GM18951 (cell line): ENCODE data around the gene ASB5.
"Not testable (repeated sequence)": the region's sequence is repeated elsewhere in the genome, so short reads cannot be mapped to it uniquely, and the experiment has no call there.

Source experiments
- POLR2A ChIP-seq: IDR thresholded peaks from 4 replicates; pipeline ENCODE4 v1.6.1; 2011; ENCODE audit warnings: mild to moderate bottlenecking; ENCODE audit not compliant: insufficient read length, insufficient read depth; ENCODE audit errors: extremely low read depth
- in situ Hi-C: fragments of 300-500 bp; cut with MboI; formaldehyde crosslinking; loops from one replicate; pipeline ENCODE4 v1.12.0; 2022; ENCODE audit warnings: low sequenced_read_pairs, mixed read lengths, inconsistent platforms; ENCODE audit not compliant: unreplicated experiment

ASB5 gene

GRCh38 chr4:176268963-176269362, at the start of gene ASB5:
TSS of gene ASB5 (minus strand) at chr4:176269222. CDS start at chr4:176269108, 114 bp downstream.
- no peak for TF ChIP-seq POLR2A
- in situ Hi-C loops: no loop called here

- in situ Hi-C loops: no loop called here
- no peak for TF ChIP-seq POLR2A
Measured at GRCh38 chr4:176313596-176314336, 44.7 kb upstream of the ASB5 start.

- in situ Hi-C loops: no loop called here
- TF ChIP-seq POLR2A: no peak
Measured at GRCh38 chr4:176309772-176310171, 40.8 kb upstream of the ASB5 start.

- no peak for TF ChIP-seq POLR2A
- in situ Hi-C loops: no loop called here
Measured at GRCh38 chr4:176309046-176309445, 40.0 kb upstream of the ASB5 start.

- in situ Hi-C loops: no loop called here
- TF ChIP-seq POLR2A: no peak
Measured at GRCh38 chr4:176308441-176308840, 39.4 kb upstream of the ASB5 start.

GRCh38 chr4:176307666-176307930, 38.6 kb upstream of the ASB5 start:
- in situ Hi-C loops: no loop called here
- no peak for TF ChIP-seq POLR2A

- no peak for TF ChIP-seq POLR2A
- in situ Hi-C loops: no loop called here
Measured at GRCh38 chr4:176306837-176307665, 38.0 kb upstream of the ASB5 start.

- in situ Hi-C loops: no loop called here
- TF ChIP-seq POLR2A: no peak
Measured at GRCh38 chr4:176303938-176304337, 34.9 kb upstream of the ASB5 start.

GRCh38 chr4:176302283-176303275, 33.6 kb upstream of the ASB5 start:
- TF ChIP-seq POLR2A: no peak
- in situ Hi-C loops: no loop called here

GRCh38 chr4:176300565-176300964, 31.5 kb upstream of the ASB5 start:
- in situ Hi-C loops: no loop called here
- no peak for TF ChIP-seq POLR2A

GRCh38 chr4:176300036-176300435, 31.0 kb upstream of the ASB5 start:
- in situ Hi-C loops: no loop called here
- no peak for TF ChIP-seq POLR2A

DNA sequence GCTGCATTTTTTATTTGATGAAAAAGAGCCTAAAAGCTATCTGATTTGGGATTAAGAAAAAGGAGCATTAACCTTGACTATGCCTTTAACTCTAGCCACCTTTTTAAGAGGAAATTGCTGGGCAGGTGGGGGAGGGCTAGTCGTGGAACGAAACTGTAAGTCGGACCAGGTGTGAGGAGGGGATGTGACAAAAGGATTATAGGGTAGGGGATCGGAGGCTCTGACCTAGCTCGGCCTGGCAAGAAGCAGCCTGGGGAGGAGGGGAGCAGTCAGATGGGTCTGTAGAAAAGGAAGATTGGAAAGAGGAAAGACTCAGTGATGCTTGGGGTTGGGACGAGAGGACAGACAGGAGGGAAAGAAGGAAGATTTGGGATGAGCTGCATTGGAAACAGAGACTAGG, 29.6 kb upstream of the ASB5 start:
- in situ Hi-C loops: no loop called here
- TF ChIP-seq POLR2A: no peak

DNA sequence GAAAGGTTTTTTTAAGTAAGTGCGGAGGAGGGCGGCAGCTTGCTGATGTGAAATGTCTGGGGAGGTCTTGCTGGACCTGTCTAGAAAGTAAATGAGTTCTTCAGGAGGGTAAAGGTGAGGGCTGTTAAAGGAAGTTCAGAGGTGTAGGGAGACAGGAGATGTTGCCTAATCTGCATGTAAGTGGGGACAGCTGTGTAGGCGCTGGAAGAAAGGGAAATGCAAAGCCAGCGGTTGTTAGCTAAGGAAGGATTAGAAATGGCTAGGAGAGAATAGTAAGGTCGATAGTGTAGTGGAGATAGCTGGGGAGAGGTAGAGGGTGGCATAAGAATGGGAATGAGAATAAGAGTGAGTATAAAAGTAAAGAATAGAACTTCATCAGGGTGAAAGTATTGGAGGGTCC, 26.9 kb upstream of the ASB5 start:
- in situ Hi-C loops: not testable (repeated sequence)
